Measurements from ENCODE around the gene WIPI1.

The WIPI1 gene

GRCh38 chr17:68480885-68481284 is 23.6 kb upstream of the WIPI1 start:
- no peak for TF ChIP-seq EZH2phosphoT487 (IDR thresholded peaks at IDR 0.05; ENCODE audit: borderline replicate concordance, low read length)
- no peak for TF ChIP-seq CTCF (IDR thresholded peaks at IDR 0.05; ENCODE audit: low read depth, low read length, poor library complexity, severe bottlenecking)
- Histone ChIP-seq H3F3A (ENCODE audit: control insufficient read depth, insufficient read depth) (no peaks in the 10 kb centered on the region), H3K9me2 (replicated peaks; ENCODE audit: control insufficient read depth, low read length) (no peaks in the 10 kb centered on the region), H3K79me2 (ENCODE audit: control insufficient read depth, low read length) (no peaks in the 10 kb centered on the region), H3K27ac (ENCODE audit: low read depth, low read length) (no peak overlapping the region), H3K4me2 (ENCODE audit: low read length) (no peak overlapping the region), H3K4me1 (ENCODE audit: control insufficient read depth, low read length) (no peaks in the 10 kb centered on the region), H3K4me3 (ENCODE audit: low read length) (no peak overlapping the region), H3K27me3 (ENCODE audit: control insufficient read depth, low read length) (peaks cover 14% of the 10 kb centered on the region), H4K20me1 (ENCODE audit: control insufficient read depth, insufficient read depth, low read depth, low read length) (no peaks in the 10 kb centered on the region), H3K36me3 (ENCODE audit: control insufficient read depth, low read length) (no peaks in the 10 kb centered on the region), H3K9me3 (ENCODE audit: control insufficient read depth, insufficient read depth, low read length) (peaks cover 9% of the 10 kb centered on the region; the same call in 1 of the 2 replicates)

GRCh38 chr17:68470961-68471360 is 13.7 kb upstream of the WIPI1 start:
- Histone ChIP-seq H3K4me1 (ENCODE audit: control insufficient read depth, low read length) (peaks cover 9% of the 10 kb centered on the region), H3K4me3 (ENCODE audit: low read length) (no peak overlapping the region), H3K79me2 (ENCODE audit: control insufficient read depth, low read length) (no peaks in the 10 kb centered on the region), H3K27me3 (ENCODE audit: control insufficient read depth, low read length) (peaks cover 11% of the 10 kb centered on the region), H3K9me3 (ENCODE audit: control insufficient read depth, insufficient read depth, low read length) (no peaks in the 10 kb centered on the region), H3K9me2 (replicated peaks; ENCODE audit: control insufficient read depth, low read length) (no peaks in the 10 kb centered on the region), H3F3A (ENCODE audit: control insufficient read depth, insufficient read depth) (no peaks in the 10 kb centered on the region), H4K20me1 (ENCODE audit: control insufficient read depth, insufficient read depth, low read depth, low read length) (no peaks in the 10 kb centered on the region), H3K4me2 (ENCODE audit: low read length) (no peak overlapping the region), H3K27ac (ENCODE audit: low read depth, low read length) (no peak overlapping the region), H3K36me3 (ENCODE audit: control insufficient read depth, low read length) (no peaks in the 10 kb centered on the region)
- no peak for TF ChIP-seq EZH2phosphoT487 (IDR thresholded peaks at IDR 0.05; ENCODE audit: borderline replicate concordance, low read length)
- no peak for TF ChIP-seq CTCF (IDR thresholded peaks at IDR 0.05; ENCODE audit: low read depth, low read length, poor library complexity, severe bottlenecking)

- Histone ChIP-seq H4K20me1 (ENCODE audit: control insufficient read depth, insufficient read depth, low read depth, low read length) (no peaks in the 10 kb centered on the region), H3K27me3 (ENCODE audit: control insufficient read depth, low read length) (peaks cover 11% of the 10 kb centered on the region), H3K27ac (ENCODE audit: low read depth, low read length) (no peak overlapping the region), H3K9me2 (replicated peaks; ENCODE audit: control insufficient read depth, low read length) (no peaks in the 10 kb centered on the region), H3K9me3 (ENCODE audit: control insufficient read depth, insufficient read depth, low read length) (no peaks in the 10 kb centered on the region), H3K4me1 (ENCODE audit: control insufficient read depth, low read length) (peaks cover 12% of the 10 kb centered on the region), H3K4me2 (ENCODE audit: low read length) (no peak overlapping the region), H3K36me3 (ENCODE audit: control insufficient read depth, low read length) (no peaks in the 10 kb centered on the region), H3K79me2 (ENCODE audit: control insufficient read depth, low read length) (no peaks in the 10 kb centered on the region), H3K4me3 (ENCODE audit: low read length) (no peak overlapping the region), H3F3A (ENCODE audit: control insufficient read depth, insufficient read depth) (no peaks in the 10 kb centered on the region)
- no peak for TF ChIP-seq EZH2phosphoT487 (IDR thresholded peaks at IDR 0.05; ENCODE audit: borderline replicate concordance, low read length)
- TF ChIP-seq CTCF (IDR thresholded peaks at IDR 0.05; ENCODE audit: low read depth, low read length, poor library complexity, severe bottlenecking), result no peak
Observed at GRCh38 chr17:68468788-68469187, 11.5 kb upstream of the WIPI1 start.

GRCh38 chr17:68468334-68468733 is 11.0 kb upstream of the WIPI1 start:
- Histone ChIP-seq H3K4me2 (ENCODE audit: low read length) (no peak overlapping the region), H3K4me3 (ENCODE audit: low read length) (no peak overlapping the region)

More at GRCh38 chr17:68468334-68468733, 11.0 kb upstream of the WIPI1 start:
- Histone ChIP-seq H4K20me1 (ENCODE audit: control insufficient read depth, insufficient read depth, low read depth, low read length) (no peaks in the 10 kb centered on the region), H3F3A (ENCODE audit: control insufficient read depth, insufficient read depth) (no peaks in the 10 kb centered on the region), H3K27ac (ENCODE audit: low read depth, low read length) (no peak overlapping the region), H3K27me3 (ENCODE audit: control insufficient read depth, low read length) (peaks cover 11% of the 10 kb centered on the region), H3K79me2 (ENCODE audit: control insufficient read depth, low read length) (no peaks in the 10 kb centered on the region), H3K9me2 (replicated peaks; ENCODE audit: control insufficient read depth, low read length) (no peaks in the 10 kb centered on the region), H3K4me1 (ENCODE audit: control insufficient read depth, low read length) (peaks cover 12% of the 10 kb centered on the region), H3K36me3 (ENCODE audit: control insufficient read depth, low read length) (no peaks in the 10 kb centered on the region), H3K9me3 (ENCODE audit: control insufficient read depth, insufficient read depth, low read length) (no peaks in the 10 kb centered on the region)
- TF ChIP-seq EZH2phosphoT487 (IDR thresholded peaks at IDR 0.05; ENCODE audit: borderline replicate concordance, low read length) (no peak), CTCF (IDR thresholded peaks at IDR 0.05; ENCODE audit: low read depth, low read length, poor library complexity, severe bottlenecking) (no peak)

Measured in DOHH2 (cell line).